KMS-11 (cell line): ENCODE data around the gene PDZD2.

ENCODE experiments used
- H2AFZ ChIP-seq: fragments of 200-600 bp; sonication (generic); 2 replicates; pipeline ENCODE4 v1.6.1; 2016; ENCODE audit warnings: antibody characterized with exemption, mixed run types, low read depth
- H3K27ac ChIP-seq: fragments of 200-600 bp; sonication (generic); 2 replicates; pipeline ENCODE4 v1.6.1; 2016; ENCODE audit warnings: mild to moderate bottlenecking, mixed run types
- H3K27me3 ChIP-seq: fragments of 200-600 bp; sonication (generic); 2 replicates; pipeline ENCODE4 v1.6.1; 2017; ENCODE audit warnings: mild to moderate bottlenecking, low read depth, mixed run types, moderate library complexity; ENCODE audit not compliant: insufficient read depth
- H3K36me3 ChIP-seq: fragments of 200-600 bp; sonication (generic); 2 replicates; pipeline ENCODE4 v1.6.1; 2017; ENCODE audit warnings: mild to moderate bottlenecking, mixed run types; ENCODE audit not compliant: insufficient read depth
- H3K4me1 ChIP-seq: fragments of 200-600 bp; sonication (generic); 2 replicates; pipeline ENCODE4 v1.6.1; 2016; ENCODE audit warnings: mild to moderate bottlenecking, low read depth, mixed run types; ENCODE audit not compliant: poor library complexity, severe bottlenecking
- H3K4me2 ChIP-seq: fragments of 200-600 bp; sonication (generic); 2 replicates; pipeline ENCODE4 v1.7.0; 2016; ENCODE audit warnings: mild to moderate bottlenecking, mixed run types
- H3K4me3 ChIP-seq: fragments of 200-600 bp; sonication (generic); IDR thresholded peaks from 2 replicates; pipeline ENCODE4 v1.6.1; 2017; ENCODE audit warnings: low read depth, low read length, mixed read lengths; ENCODE audit not compliant: insufficient read depth
- H3K79me2 ChIP-seq: fragments of 200-600 bp; sonication (generic); 2 replicates; pipeline ENCODE4 v1.6.1; 2016; ENCODE audit warnings: low read depth, mixed run types; ENCODE audit not compliant: insufficient read depth
- H3K9ac ChIP-seq: fragments of 200-600 bp; sonication (generic); 2 replicates; pipeline ENCODE4 v1.6.1; 2016; ENCODE audit warnings: mild to moderate bottlenecking, mixed run types
- H4K20me1 ChIP-seq: fragments of 200-600 bp; sonication (generic); 2 replicates; pipeline ENCODE4 v1.6.1; 2016; ENCODE audit warnings: mild to moderate bottlenecking, mixed run types; ENCODE audit not compliant: insufficient read depth
- CTCF ChIP-seq: fragments of 200-600 bp; sonication (generic); conservative IDR thresholded peaks from 2 replicates; pipeline ENCODE4 v1.6.1; 2017; ENCODE audit warnings: low read depth, mild to moderate bottlenecking, antibody characterized with exemption, low read length, moderate library complexity, mixed read lengths

PDZD2 gene

GRCh38 chr5:31860278-31860677, 221.3 kb downstream of the PDZD2 start:
- Histone ChIP-seq H4K20me1 (no peaks in the 10 kb centered on the region), H3K27me3 (no peaks in the 10 kb centered on the region), H3K4me2 (no peak overlapping the region), H3K27ac (no peak overlapping the region), H2AFZ (no peak overlapping the region), H3K9ac (no peak overlapping the region), H3K36me3 (no peaks in the 10 kb centered on the region), H3K4me3 (no peak overlapping the region), H3K79me2 (no peaks in the 10 kb centered on the region), H3K4me1 (no peaks in the 10 kb centered on the region)
- no peak for TF ChIP-seq CTCF

DNA sequence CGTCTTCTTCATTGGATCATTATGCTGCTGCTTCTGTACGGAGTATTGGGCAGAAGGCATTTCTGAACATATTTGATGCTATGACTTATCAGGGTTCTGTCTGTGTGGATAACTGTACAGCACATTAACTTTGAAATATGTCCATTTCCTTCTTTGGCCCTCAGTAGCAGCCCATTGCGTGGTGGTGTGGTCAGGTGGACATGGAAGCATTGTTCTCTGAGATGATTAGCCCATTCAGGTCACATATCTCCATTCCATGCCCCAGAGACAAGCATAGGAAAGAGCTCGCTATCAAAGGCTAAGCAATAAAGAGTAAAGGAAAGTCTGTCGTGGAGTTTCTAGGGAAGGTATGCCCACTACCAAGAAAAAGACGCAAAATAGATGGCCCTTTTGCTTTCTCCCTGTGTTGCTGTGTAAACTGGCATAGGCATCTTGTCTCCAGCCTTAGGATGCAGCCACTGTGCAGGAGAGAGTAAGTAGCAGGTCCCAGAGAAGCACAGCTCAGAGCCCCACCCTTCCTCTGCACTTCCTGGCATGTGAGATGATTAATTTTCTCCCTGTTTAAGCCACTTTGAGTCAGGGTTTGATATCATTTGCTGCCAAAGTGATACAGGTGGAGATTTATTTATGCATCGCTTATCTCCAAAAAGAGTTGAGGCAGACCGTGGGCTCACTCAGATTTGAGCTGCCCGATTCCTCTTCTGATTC, 221.9 kb downstream of the PDZD2 start:
- H3K9ac ChIP-seq, result no peak overlapping the region
- no peaks in the 10 kb centered on the region for H3K4me1 ChIP-seq
- no peak overlapping the region for H3K4me3 ChIP-seq
- no peaks in the 10 kb centered on the region for H4K20me1 ChIP-seq
- H3K27ac ChIP-seq, result no peak overlapping the region
- H3K36me3 ChIP-seq, result no peaks in the 10 kb centered on the region
- H2AFZ ChIP-seq, result no peak overlapping the region
- TF ChIP-seq CTCF, result no peak
- no peak overlapping the region for H3K4me2 ChIP-seq
- H3K27me3 ChIP-seq, result no peaks in the 10 kb centered on the region
- no peaks in the 10 kb centered on the region for H3K79me2 ChIP-seq

- no peaks in the 10 kb centered on the region for H3K4me1 ChIP-seq
- H3K27ac ChIP-seq, result no peak overlapping the region
- no peak overlapping the region for H3K4me2 ChIP-seq
- H3K36me3 ChIP-seq, result no peaks in the 10 kb centered on the region
- H3K4me3 ChIP-seq, result no peak overlapping the region
- H3K79me2 ChIP-seq, result no peaks in the 10 kb centered on the region
- TF ChIP-seq CTCF, result no peak
- no peak overlapping the region for H2AFZ ChIP-seq
- H3K9ac ChIP-seq, result no peak overlapping the region
- no peaks in the 10 kb centered on the region for H3K27me3 ChIP-seq
- no peaks in the 10 kb centered on the region for H4K20me1 ChIP-seq
These were observed 222.7 kb downstream of the PDZD2 start for GRCh38 chr5:31861601-31862000.

- Histone ChIP-seq H3K79me2 (no peaks in the 10 kb centered on the region), H3K9ac (no peak overlapping the region), H2AFZ (no peak overlapping the region), H4K20me1 (no peaks in the 10 kb centered on the region), H3K27me3 (no peaks in the 10 kb centered on the region), H3K4me1 (no peaks in the 10 kb centered on the region), H3K36me3 (no peaks in the 10 kb centered on the region), H3K4me2 (no peak overlapping the region), H3K27ac (no peak overlapping the region), H3K4me3 (no peak overlapping the region)
- TF ChIP-seq CTCF, result no peak
These were observed 225.1 kb downstream of the PDZD2 start for GRCh38 chr5:31863991-31864411.
